Left ventricle myocardium inferior (tissue), 1 donor: ENCODE results near the gene PHF13. TPM values are rescaled to one million over a fixed set of nuclear protein-coding genes. Genes with fewer than 3 reads are reported as not detected.

ENCODE experiments used
- DNase-seq: peaks from one replicate; pipeline ENCODE4 v3.0.0-alpha.2; 2020
- H3K27ac ChIP-seq: fragments of 200-600 bp; replicated peaks from 2 replicates; pipeline ENCODE4 v1.8.0; 2021
- H3K27me3 ChIP-seq: fragments of 200-600 bp; 2 replicates; pipeline ENCODE4 v1.8.0; 2021; ENCODE audit warnings: low read depth
- H3K36me3 ChIP-seq: fragments of 200-600 bp; 2 replicates; pipeline ENCODE4 v1.8.0; 2021
- H3K4me1 ChIP-seq: fragments of 200-600 bp; 2 replicates; pipeline ENCODE4 v1.8.0; 2021
- H3K4me3 ChIP-seq: fragments of 200-600 bp; 2 replicates; pipeline ENCODE4 v1.8.0; 2021; ENCODE audit warnings: mild to moderate bottlenecking, moderate library complexity
- H3K9me3 ChIP-seq: fragments of 200-600 bp; replicated peaks from 2 replicates; pipeline ENCODE4 v1.8.0; 2021
- CTCF ChIP-seq: fragments of 200-600 bp; IDR thresholded peaks from 2 replicates; pipeline ENCODE4 v1.8.0; 2021; ENCODE audit warnings: antibody characterized with exemption, mild to moderate bottlenecking, borderline replicate concordance
- intact Hi-C: fragments of 100-400 bp; cut with micrococcal nuclease; formaldehyde crosslinking; loops from one replicate; pipeline ENCODE4 v1.11.0; 2022
- total RNA-seq: library from RNA; stranded (reverse); fragmentation: NEBNext Ultra II Directional; extraction: Animal tissue kit (Norgen Biotek cat#: 25700); gene quantifications from one replicate; pipeline ENCODE4 v1.2.1, GENCODE V29; 2021
- donor health status: DM: no; HTN: yes; CAD: no; lungs with severe emphysema.

Gene PHF13
- total RNA-seq, 1 donor from 2014 or later = 6.8 TPM

- no peak for DNase-seq
- H3K27ac ChIP-seq = no peak overlapping the region
- no peak overlapping the region for H3K4me3 ChIP-seq
- peaks cover 62% of the 10 kb centered on the region for H3K36me3 ChIP-seq
- H3K27me3 ChIP-seq = no peaks in the 10 kb centered on the region
- H3K4me1 ChIP-seq = peaks cover 37% of the 10 kb centered on the region
- H3K9me3 ChIP-seq = no peaks in the 10 kb centered on the region
- intact Hi-C loops = no loop called here
- TF ChIP-seq CTCF = no peak
Measured at GRCh38 chr1:6627841-6628545, 14.5 kb downstream of the PHF13 start.

GRCh38 chr1:6628971-6629479 lies 15.5 kb downstream of the PHF13 start:
- TF ChIP-seq CTCF = no peak
- Histone ChIP-seq H3K27ac (no peak overlapping the region), H3K4me1 (peaks cover 37% of the 10 kb centered on the region), H3K9me3 (no peaks in the 10 kb centered on the region), H3K27me3 (no peaks in the 10 kb centered on the region), H3K36me3 (peaks cover 69% of the 10 kb centered on the region), H3K4me3 (no peak overlapping the region)
- DNase-seq = no peak
- intact Hi-C loops = no loop called here

- Histone ChIP-seq H3K27ac (no peak overlapping the region), H3K36me3 (peaks cover 77% of the 10 kb centered on the region), H3K4me1 (peaks cover 39% of the 10 kb centered on the region), H3K27me3 (no peaks in the 10 kb centered on the region), H3K4me3 (no peak overlapping the region), H3K9me3 (no peaks in the 10 kb centered on the region)
- intact Hi-C loops = no loop called here
- no peak for DNase-seq
- TF ChIP-seq CTCF = no peak
Measured at GRCh38 chr1:6630027-6630426, 16.5 kb downstream of the PHF13 start.

- Histone ChIP-seq H3K36me3 (peaks cover 88% of the 10 kb centered on the region), H3K4me3 (no peak overlapping the region), H3K27me3 (no peaks in the 10 kb centered on the region), H3K9me3 (no peaks in the 10 kb centered on the region), H3K27ac (no peak overlapping the region), H3K4me1 (peaks cover 29% of the 10 kb centered on the region)
- TF ChIP-seq CTCF = no peak
- no peak for DNase-seq
- intact Hi-C loops = no loop called here
Measured at GRCh38 chr1:6631058-6631457, 17.5 kb downstream of the PHF13 start.

GRCh38 chr1:6632588-6633514 lies 19.3 kb downstream of the PHF13 start:
- intact Hi-C loops = no loop called here
- Histone ChIP-seq H3K27ac (no peak overlapping the region), H3K4me3 (no peak overlapping the region), H3K9me3 (no peaks in the 10 kb centered on the region), H3K27me3 (no peaks in the 10 kb centered on the region), H3K4me1 (peaks cover 12% of the 10 kb centered on the region), H3K36me3 (peaks cover 97% of the 10 kb centered on the region)
- TF ChIP-seq CTCF = no peak
- no peak for DNase-seq
